Measurements from ENCODE around the gene CD248. TPM values are rescaled to one million over a fixed set of nuclear protein-coding genes. Genes with fewer than 3 reads are reported as not detected.

The CD248 gene
- total RNA-seq, 1 donor from 2014 or later = 1.2 TPM

GRCh38 chr11:66341502-66342126 is 24.8 kb upstream of the CD248 start:
- no peak for DNase-seq (ENCODE audit: low spot score in 2 of 2)
- FAIRE-seq = no peak

DNA sequence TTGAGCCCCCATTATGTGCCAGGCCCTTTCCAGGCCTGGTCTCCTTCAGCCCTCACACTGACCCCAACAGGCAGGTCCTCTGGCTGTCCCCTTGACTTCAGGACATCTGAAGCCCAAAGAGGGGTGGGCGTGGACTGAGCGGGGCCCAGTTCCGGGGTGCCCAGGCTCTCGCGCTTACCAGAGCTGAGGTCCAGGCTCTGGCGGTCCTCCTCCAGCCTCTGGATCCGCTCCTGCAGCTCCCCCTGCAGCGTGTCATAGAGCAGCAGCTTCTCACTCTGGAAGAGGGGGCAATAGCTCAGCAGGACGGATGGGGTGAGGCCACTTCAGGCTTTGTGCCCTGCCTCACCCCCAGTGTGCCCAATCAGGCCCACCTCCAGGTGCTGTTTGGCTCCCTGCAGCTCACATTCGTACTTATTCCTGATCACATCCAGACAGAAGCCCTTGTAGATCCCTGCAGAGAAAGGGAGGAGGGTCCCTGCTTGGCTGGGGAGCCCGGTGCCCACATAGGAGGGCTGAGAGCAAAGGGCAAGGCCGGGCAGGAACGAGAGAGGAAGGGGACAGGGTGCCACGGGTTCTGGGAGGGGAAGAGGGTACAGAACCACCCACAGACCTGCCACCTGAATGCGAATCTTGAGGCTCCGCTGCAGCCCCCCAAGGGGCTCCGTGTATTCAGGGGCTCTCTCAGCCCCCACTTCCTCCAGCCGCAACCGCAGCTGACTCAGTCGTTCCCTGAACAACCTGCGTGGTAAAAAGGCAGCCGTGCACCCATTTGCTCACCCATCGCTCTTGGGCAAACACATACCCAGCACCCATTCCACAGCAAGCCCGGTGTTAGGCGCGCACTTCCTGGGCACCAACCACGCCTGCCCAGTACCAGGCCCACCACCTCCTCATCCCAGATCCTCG is 24.0 kb upstream of the CD248 start:
- no peak for FAIRE-seq
- no peak for DNase-seq (ENCODE audit: low spot score in 2 of 2)

- no peak for FAIRE-seq
Observed at GRCh38 chr11:66339686-66340483, 23.0 kb upstream of the CD248 start.

GRCh38 chr11:66339162-66339675 is 22.4 kb upstream of the CD248 start:
- DNase-seq (ENCODE audit: low spot score in 2 of 2) (no peak), FAIRE-seq (no peak)

More at GRCh38 chr11:66339686-66340483, 23.0 kb upstream of the CD248 start:
- DNase-seq (ENCODE audit: low spot score in 2 of 2) = no peak

DNA sequence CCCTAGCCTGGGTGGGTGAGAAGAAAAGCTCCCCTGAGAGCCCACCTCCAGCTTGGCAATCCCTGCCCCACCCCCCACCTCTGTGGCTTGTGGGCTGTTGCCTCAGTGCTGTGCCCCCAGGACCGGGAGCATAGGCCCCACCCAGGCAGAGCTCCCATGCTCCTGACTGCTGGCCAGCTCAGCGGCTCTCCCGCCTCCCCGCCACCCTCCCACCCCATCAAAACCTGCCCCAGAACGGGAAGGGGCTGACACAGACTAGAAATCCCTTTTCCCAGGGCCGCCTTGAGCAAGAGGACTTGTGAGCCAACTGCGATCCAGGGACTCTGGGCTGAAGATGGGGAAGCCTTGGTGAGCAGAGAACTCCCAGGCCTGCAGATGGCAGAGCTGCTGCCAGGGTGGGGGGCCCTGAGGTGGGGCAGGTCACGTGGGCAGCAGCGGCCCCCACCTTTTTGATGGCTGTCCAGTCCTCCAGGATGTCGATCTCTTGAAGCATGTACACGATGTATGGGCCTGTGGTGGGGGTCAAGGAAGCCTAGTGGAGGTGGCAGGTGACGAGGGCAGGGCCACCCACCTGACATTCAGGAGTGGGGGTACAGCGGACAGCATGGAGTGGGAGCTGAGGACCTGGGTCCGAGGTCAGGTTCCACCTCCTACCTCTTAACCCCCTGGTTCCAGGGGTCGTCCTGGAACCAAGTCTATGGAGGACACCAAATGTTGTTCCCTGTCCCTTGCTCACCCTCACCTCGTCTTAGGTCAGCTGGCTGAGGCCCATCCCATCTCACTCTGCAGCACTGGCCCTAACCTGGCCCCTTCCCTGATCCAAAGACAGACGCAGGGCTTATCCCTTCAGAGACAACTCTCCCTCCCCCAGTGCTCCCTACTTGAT is 21.7 kb upstream of the CD248 start:
- no peak for FAIRE-seq

GRCh38 chr11:66337103-66337899 is 20.5 kb upstream of the CD248 start:
- FAIRE-seq (no peak), DNase-seq (ENCODE audit: low spot score in 2 of 2) (no peak)

More for the DNA sequence above, 21.7 kb upstream of the CD248 start:
- no peak for DNase-seq (ENCODE audit: low spot score in 2 of 2)

GRCh38 chr11:66336234-66337102 is 19.6 kb upstream of the CD248 start, which contains the start of gene RIN1:
Gene RIN1 (minus strand): TSS chr11:66336434. CDS start chr11:66336402, 32 bp downstream.
- DNase-seq (ENCODE audit: low spot score in 2 of 2) (peak; percentile 69 to 91), FAIRE-seq (no peak)

GRCh38 chr11:66335531-66336233 is 18.8 kb upstream of the CD248 start:
- DNase-seq (ENCODE audit: low spot score in 2 of 2) (no peak), FAIRE-seq (no peak)

GRCh38 chr11:66334605-66335442 is 18.0 kb upstream of the CD248 start:
- DNase-seq (ENCODE audit: low spot score in 2 of 2) = no peak
- no peak for FAIRE-seq

GRCh38 chr11:66333896-66334604 is 17.2 kb upstream of the CD248 start:
- DNase-seq (ENCODE audit: low spot score in 2 of 2) = no peak
- FAIRE-seq = no peak

DNA sequence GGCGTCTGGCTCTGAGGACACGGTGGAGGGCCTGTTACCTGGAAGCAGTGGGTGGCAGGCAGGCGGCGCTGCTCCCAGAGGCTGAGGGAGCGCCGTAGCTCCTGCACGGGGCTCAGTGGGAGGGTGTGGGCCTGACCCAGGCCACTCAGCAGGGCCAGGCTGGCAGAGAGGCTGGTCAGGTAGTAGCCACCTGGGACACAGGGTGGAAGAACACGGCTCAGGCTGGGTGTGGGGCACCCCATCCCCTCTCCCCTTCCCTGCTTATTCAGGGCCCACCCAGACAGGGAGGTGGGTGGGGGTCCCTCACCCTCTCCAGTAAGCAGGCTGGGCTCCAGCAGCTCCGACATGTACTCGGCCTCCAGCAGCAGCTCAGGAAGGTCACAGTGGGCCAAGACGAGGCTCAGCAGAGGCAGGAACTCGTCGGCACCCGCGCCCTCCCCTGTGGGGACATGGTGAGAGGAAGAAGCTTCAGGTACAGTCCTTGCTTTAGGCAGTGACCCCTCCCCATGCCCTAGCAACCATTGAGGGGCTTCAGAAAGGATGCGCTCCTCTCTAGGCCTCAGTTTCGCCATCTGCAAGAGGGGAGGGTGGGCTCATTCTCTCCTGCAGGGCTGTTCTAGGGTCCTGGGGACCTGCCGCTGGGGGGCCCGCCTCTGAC is 16.5 kb upstream of the CD248 start:
- no peak for DNase-seq (ENCODE audit: low spot score in 2 of 2)
- FAIRE-seq = no peak

DNA sequence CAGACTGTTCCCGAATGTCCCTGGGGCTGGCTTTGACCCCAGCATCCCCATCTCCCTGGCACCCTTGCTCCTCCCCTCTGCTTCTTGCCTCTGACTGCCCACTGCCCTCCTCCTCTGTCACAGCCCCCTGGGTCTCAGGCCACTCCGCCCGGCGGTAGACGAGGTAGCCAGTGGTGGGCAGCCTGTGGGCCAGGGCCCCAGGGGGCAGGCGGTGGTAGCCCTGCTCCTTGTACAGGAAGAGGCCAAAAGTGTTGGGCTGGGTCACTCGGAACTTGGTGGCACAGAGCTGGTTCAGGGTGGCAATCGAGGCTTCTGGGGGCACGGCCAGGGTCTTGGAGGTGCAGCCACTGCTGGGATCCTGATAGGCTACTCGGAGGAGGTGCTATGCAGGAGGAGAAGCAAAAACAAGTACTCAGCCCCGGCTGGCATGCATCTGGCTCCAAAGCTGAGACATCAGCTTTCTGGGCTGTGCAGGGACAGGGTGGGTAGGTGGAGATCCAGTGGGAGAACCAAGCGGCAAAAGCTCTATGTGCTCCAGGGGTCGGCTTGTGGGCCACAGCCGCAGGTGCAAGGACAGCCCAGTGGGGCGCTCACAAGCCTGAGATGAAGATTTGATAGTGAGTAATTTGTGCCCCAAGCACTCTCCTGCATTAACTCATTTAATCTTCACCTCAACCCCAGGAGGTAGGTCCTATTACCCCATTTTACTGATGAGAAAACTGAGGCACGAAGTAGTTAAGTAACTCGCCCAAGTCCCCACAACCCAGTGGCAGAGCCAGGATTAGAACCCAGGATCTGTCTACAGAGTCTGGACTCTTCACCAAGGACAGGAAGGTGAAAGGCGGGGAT is 15.8 kb upstream of the CD248 start:
- FAIRE-seq = no peak
- DNase-seq (ENCODE audit: low spot score in 2 of 2) = no peak

DNA sequence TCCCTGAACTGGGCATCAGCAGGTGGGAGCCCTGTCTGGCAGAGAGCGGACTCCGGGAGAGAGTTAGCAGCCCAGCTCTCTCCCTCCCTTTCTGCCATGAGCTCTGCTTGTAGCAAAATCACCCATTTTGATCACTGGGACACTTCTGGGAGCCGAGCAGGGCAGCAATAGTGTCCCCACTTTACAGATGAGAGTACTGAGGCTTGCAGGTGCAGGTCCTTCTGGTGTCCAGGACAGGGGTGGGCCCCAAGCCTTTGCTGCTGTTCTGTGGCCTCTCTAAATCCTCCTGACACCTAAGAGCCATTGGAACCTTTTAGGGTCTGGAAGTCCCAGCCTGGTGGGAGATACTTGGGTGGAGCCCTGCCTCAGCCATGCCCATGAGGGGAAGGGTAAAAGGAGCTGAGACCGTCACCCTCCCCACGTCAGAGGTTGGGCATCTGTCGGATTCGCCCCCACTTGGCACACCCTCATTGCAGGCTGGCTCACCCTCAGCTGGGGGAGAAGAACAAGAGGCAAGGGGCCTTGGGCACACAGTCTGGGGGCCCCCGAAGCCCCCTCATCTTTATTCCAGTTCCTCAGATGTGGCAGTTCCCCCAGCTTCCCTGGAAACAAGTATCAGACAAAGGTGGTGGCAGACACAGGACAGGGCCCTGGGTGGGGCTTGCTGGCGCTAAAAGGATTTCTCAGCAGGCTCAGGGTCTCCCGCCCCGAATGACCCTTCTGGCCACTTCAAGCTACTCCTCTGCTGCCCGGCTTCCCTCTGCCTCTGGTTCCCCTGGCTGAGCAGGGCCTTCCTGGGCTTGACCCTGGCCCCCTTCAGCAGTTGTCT is 14.9 kb upstream of the CD248 start:
- DNase-seq (ENCODE audit: low spot score in 2 of 2) (no peak), FAIRE-seq (no peak)

Data from frontal cortex (tissue), 4 donors.